K562 (cell line): ENCODE results near the gene HS3ST4. TPM values are rescaled to one million over a fixed set of nuclear protein-coding genes. Genes with fewer than 3 reads are reported as not detected.

ENCODE experiments used
- AFF1 ChIP-seq, 2 experiments: fragments of 450-650 bp; IDR thresholded peaks; 2 replicates each; pipeline ENCODE4 v1.6.1; 2018; ENCODE audit warnings: mild to moderate bottlenecking in 2 of 2, low read depth in 1 of 2; ENCODE audit not compliant: partially characterized antibody in 2 of 2
- ARNT ChIP-seq, 2 experiments: fragments of 450-650 bp; IDR thresholded peaks; 2 replicates each; pipeline ENCODE4 v1.6.1; 2016; ENCODE audit warnings: mild to moderate bottlenecking in 1 of 2
- BRD4 ChIP-seq: fragments of 200-600 bp; sonication (generic); IDR thresholded peaks from 2 replicates; pipeline ENCODE4 v1.6.1; 2017; ENCODE audit warnings: inconsistent platforms
- DMBX1 ChIP-seq: fragments of 250-450 bp; sonication (Bioruptor Pico); IDR thresholded peaks from 2 replicates; pipeline ENCODE4 v1.8.0; 2022; ENCODE audit warnings: inconsistent platforms, mild to moderate bottlenecking, moderate library complexity, borderline replicate concordance
- E2F5 ChIP-seq: sonication (generic); formaldehyde crosslinking; IDR thresholded peaks from 2 replicates; pipeline ENCODE4 v1.8.0; 2022; ENCODE audit warnings: mild to moderate bottlenecking, missing genetic modification reagents
- FOXK2 ChIP-seq, 2 experiments: fragments of 450-650 bp; IDR thresholded peaks in 1 of 2; conservative IDR thresholded peaks in 1 of 2; 2 replicates each; pipeline ENCODE4 v1.6.1; 2016; ENCODE audit warnings: low read depth in 2 of 2, mild to moderate bottlenecking in 1 of 2
- JUN ChIP-seq, 2 experiments: sonication (generic) in 1 of 2; formaldehyde crosslinking in 1 of 2; IDR thresholded peaks; 2 replicates each; pipeline versions ENCODE4 v1.6.1 to v1.8.0; 2012 to 2022; ENCODE audit warnings: borderline replicate concordance in 2 of 2, mild to moderate bottlenecking in 2 of 2, improper control_type of control experiment in 1 of 2, low read depth in 1 of 2, low read length in 1 of 2, missing genetic modification reagents in 1 of 2
- MITF ChIP-seq: IDR thresholded peaks from 2 replicates; pipeline ENCODE4 v1.6.1; 2014; ENCODE audit warnings: antibody characterized with exemption
- MXD1 ChIP-seq: fragments of 250-450 bp; sonication (Bioruptor Pico); IDR thresholded peaks from 2 replicates; pipeline ENCODE4 v1.8.0; 2021; ENCODE audit warnings: borderline replicate concordance, mild to moderate bottlenecking, moderate library complexity; ENCODE audit not compliant: poor library complexity, severe bottlenecking
- RFX7 ChIP-seq: fragments of 250-450 bp; sonication (Bioruptor Pico); IDR thresholded peaks from 2 replicates; pipeline ENCODE4 v1.5.1; 2021; ENCODE audit warnings: mild to moderate bottlenecking
- SMARCC2 ChIP-seq: fragments of 450-650 bp; IDR thresholded peaks from 2 replicates; pipeline ENCODE4 v1.6.1; 2017; ENCODE audit warnings: antibody characterized with exemption, moderate library complexity, mild to moderate bottlenecking, low read depth
- TSC22D4 ChIP-seq: fragments of 450-650 bp; IDR thresholded peaks from 2 replicates; pipeline ENCODE4 v1.6.1; 2016; ENCODE audit warnings: missing genetic modification characterization, missing biosample characterization, control low read depth
- XRCC5 ChIP-seq: fragments of 200-400 bp; formaldehyde crosslinking; IDR thresholded peaks from 2 replicates; pipeline ENCODE4 v1.6.1; 2017; ENCODE audit warnings: low read depth, mild to moderate bottlenecking, low read length
- ZKSCAN8 ChIP-seq: fragments of 200-800 bp; sonication (Bioruptor generic); IDR thresholded peaks from 2 replicates; pipeline ENCODE4 v1.6.1; 2016; ENCODE audit warnings: missing genetic modification characterization, missing compliant biosample characterization
- ZNF12 ChIP-seq: sonication (generic); formaldehyde crosslinking; IDR thresholded peaks from 2 replicates; pipeline ENCODE4 v1.4.0; 2020; ENCODE audit warnings: mild to moderate bottlenecking, missing genetic modification reagents
- ZNF133 ChIP-seq: fragments of 250-450 bp; sonication (Bioruptor Pico); IDR thresholded peaks from 2 replicates; pipeline ENCODE4 v1.4.0; 2020; ENCODE audit warnings: mild to moderate bottlenecking
- ZNF311 ChIP-seq: fragments of 250-450 bp; sonication (Bioruptor Pico); IDR thresholded peaks from 2 replicates; pipeline ENCODE4 v1.4.0; 2020; ENCODE audit warnings: mild to moderate bottlenecking, moderate library complexity
- ZNF655 ChIP-seq: fragments of 250-450 bp; sonication (Bioruptor Pico); IDR thresholded peaks from 2 replicates; pipeline ENCODE4 v1.5.0; 2021
- ZNF764 ChIP-seq: fragments of 250-450 bp; sonication (Bioruptor Pico); IDR thresholded peaks from 2 replicates; pipeline ENCODE4 v1.4.0; 2020; ENCODE audit warnings: low read depth, mild to moderate bottlenecking, moderate library complexity
- polyA plus RNA-seq, 8 experiments: library from polyadenylated mRNA; depleted of rRNA in 4 of 8; stranded (reverse) in 5 of 8; unstranded in 3 of 8; fragments of >200 nt; fragmentation: Nextera tagmentation in 2 of 8; fragmentation: Illumina TruSeq in 1 of 8; extraction: Ambion mirVana in 2 of 8; extraction: Trizol in 1 of 8; gene quantifications; 2 replicates each; pipeline versions ENCODE4 v1.2.1 to v1.2.3, GENCODE V29; 2011 to 2014; ENCODE audit warnings: inconsistent platforms in 1 of 8, missing spikeins in 1 of 8
- total RNA-seq, 7 experiments: library from RNA; depleted of rRNA in 6 of 7; stranded (reverse); fragments of >200 nt in 6 of 7; fragmentation: Illumina TruSeq in 2 of 7; extraction: Trizol in 2 of 7; gene quantifications; 2 replicates each; pipeline versions ENCODE4 v1.2.1 to v1.2.3, GENCODE V29; 2011 to 2021; ENCODE audit warnings: low replicate concordance in 1 of 7

HS3ST4 gene
- total and polyA plus RNA-seq, 9 of the 15 experiments (the other 6 are each of a cell fraction or from before 2014, with no cell fraction given): not detected

GRCh38 chr16:25771812-25772568 is 80.2 kb downstream of the HS3ST4 start (continued):
- TF ChIP-seq ZNF311 (CRISPR knock-in tag) (no peak), E2F5 (CRISPR knock-in tag) (no peak), JUN (IDR thresholded peaks at IDR 0.05; ENCODE audit: borderline replicate concordance, low read depth, low read length) (no peak), JUN (CRISPR knock-in tag; IDR thresholded peaks at IDR 0.05; ENCODE audit: borderline replicate concordance) (no peak), SMARCC2 (peak; percentile 95), ZNF655 (CRISPR knock-in tag) (no peak), TSC22D4 (tag) (no peak), ZNF12 (no peak), MXD1 (CRISPR knock-in tag) (no peak), FOXK2 (conservative IDR thresholded peaks at IDR 0.05 in 1 of 2, IDR thresholded peaks at IDR 0.05 in 1 of 2; ENCODE audit: low read depth in 2 of 2) (peak; percentile 73 to 77), ARNT (IDR thresholded peaks at IDR 0.05) (peak; percentile 92 to 95), ZKSCAN8 (CRISPR knock-in tag) (peak; percentile 94), BRD4 (no peak), ZNF764 (CRISPR knock-in tag) (no peak), MITF (0 out of 2 replicates have a peak, but pooled peaks have one; percentile 14), DMBX1 (CRISPR knock-in tag) (peak; percentile 80), AFF1 (IDR thresholded peaks at IDR 0.05; ENCODE audit: low read depth in 1 of 2, partially characterized antibody in 2 of 2) (peak in 1 of 2 experiments; percentile 86), ZNF133 (no peak), XRCC5 (no peak), RFX7 (CRISPR knock-in tag) (no peak)
